ENCODE results near the gene RETREG2. TPM values are rescaled to one million over a fixed set of nuclear protein-coding genes. Genes with fewer than 3 reads are reported as not detected.

RETREG2 gene
- total RNA-seq, 1 experiment from 2014 or later: 46.7 TPM

DNA sequence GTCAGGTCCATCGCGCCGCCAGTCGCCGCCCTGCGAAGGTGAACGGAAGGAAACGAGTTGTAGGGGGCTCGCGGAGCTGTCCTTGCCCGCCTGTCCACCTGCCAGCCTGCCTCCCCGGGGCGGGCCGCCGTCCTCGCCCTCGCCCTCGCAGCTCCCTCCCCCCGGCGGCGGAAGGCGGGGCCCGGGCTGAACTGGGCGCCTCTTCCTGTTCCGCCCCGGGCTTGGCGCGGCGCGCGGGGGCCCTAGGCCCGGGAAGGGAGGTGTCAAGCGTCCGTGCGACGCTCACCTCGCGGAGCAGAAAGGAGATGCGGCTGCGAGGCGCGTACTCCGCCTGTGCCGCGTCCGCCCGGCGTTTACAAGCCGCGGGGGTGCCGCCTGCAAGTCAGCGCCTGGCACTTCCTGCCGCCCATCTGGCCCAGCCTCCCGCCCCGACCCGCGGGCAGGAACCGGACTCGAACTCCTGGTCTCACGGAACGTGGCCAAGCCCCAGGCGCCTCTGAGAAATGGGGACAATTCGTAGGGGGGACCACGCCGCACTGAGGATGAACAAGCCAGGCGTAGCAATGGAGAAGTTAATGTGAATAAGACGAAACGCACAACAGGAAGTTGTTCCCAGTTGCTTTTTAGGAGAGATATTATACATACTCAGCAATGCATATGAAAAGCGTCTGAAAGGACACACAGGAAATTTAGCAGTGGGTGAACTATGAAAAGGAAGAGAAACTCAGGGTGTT lies 1.1 kb upstream of the RETREG2 start, which contains the start of gene CNPPD1:
CNPPD1 (minus strand) TSS at position 108 of the 734 bp plus-strand sequence; CDS start at position 11, 97 bp downstream.
- Histone ChIP-seq H3K23me2 (ENCODE audit: insufficient read length, low read depth, low read length, poor library complexity, severe bottlenecking) (peaks cover 20% of the 10 kb centered on the region), H3K27ac (ENCODE audit: insufficient read length, low read depth, low read length) (peak within 1 kb of the TSS; percentile 78), H3K56ac (ENCODE audit: insufficient read length, low read depth, low read length) (no peak within 1 kb of the TSS), H3T11ph (ENCODE audit: low read length) (no peak within 1 kb of the TSS), H3K14ac (ENCODE audit: insufficient read depth, low read length) (no peak within 1 kb of the TSS), H3K9me3 (ENCODE audit: control insufficient read depth, low read depth, low read length) (no peaks in the 10 kb centered on the region), H2BK20ac (ENCODE audit: low read depth, low read length, poor library complexity, severe bottlenecking) (no peak within 1 kb of the TSS), H3K27me3 (ENCODE audit: insufficient read depth, low read length) (no peaks in the 10 kb centered on the region), H4K91ac (ENCODE audit: insufficient read length, low read depth, low read length) (no peak within 1 kb of the TSS), H4K5ac (ENCODE audit: insufficient read length, low read depth, low read length) (no peak within 1 kb of the TSS), H2BK15ac (ENCODE audit: low read depth, low read length) (no peak within 1 kb of the TSS), H2BK5ac (ENCODE audit: insufficient read length, low read length) (no peak within 1 kb of the TSS), H2AFZ (ENCODE audit: low read length) (no peak within 1 kb of the TSS), H4K20me1 (ENCODE audit: control insufficient read depth, insufficient read depth, insufficient read length) (no peaks in the 10 kb centered on the region), H3K18ac (ENCODE audit: insufficient read length, low read depth, low read length) (no peak within 1 kb of the TSS), H3K4me1 (ENCODE audit: insufficient read depth, low read length) (0 out of 2 replicates have a peak, but pooled peaks cover 3% of the 10 kb centered on the region), H3K79me2 (ENCODE audit: insufficient read depth, low read length) (no peaks in the 10 kb centered on the region), H3K9ac (ENCODE audit: extremely low read depth, insufficient read length, low read length) (peak within 1 kb of the TSS; percentile 48), H2AK5ac (ENCODE audit: insufficient read length, low read length) (no peak within 1 kb of the TSS), H4K8ac (replicated peaks; ENCODE audit: insufficient read length, low read depth, low read length) (no peak within 1 kb of the TSS), H3K79me1 (ENCODE audit: insufficient read depth, low read depth, low read length, poor library complexity, severe bottlenecking) (peaks cover 3% of the 10 kb centered on the region), H3K4ac (ENCODE audit: low read depth, low read length) (no peak within 1 kb of the TSS), H3K23ac (ENCODE audit: insufficient read length, low read depth, low read length) (no peak within 1 kb of the TSS), H2BK120ac (ENCODE audit: low read depth, low read length, poor library complexity, severe bottlenecking) (no peak within 1 kb of the TSS), H3K4me2 (ENCODE audit: insufficient read depth, insufficient read length, low read length) (peak within 1 kb of the TSS; percentile 99), H2BK12ac (ENCODE audit: insufficient read length, low read depth, low read length) (no peak within 1 kb of the TSS)
- Mint-ChIP-seq H3K9me3 (no peaks in the 10 kb centered on the region; a peak in 1 of 5 replicates), H3K27ac (peak within 1 kb of the TSS; percentile 97 to 98 (median 97)), H3K4me1 (peaks cover 13 to 22% of the 10 kb centered on the region in 2 experiments), H3K4me3 (peak within 1 kb of the TSS; percentile 90 to 93), H3K36me3 (ENCODE audit: insufficient read depth in 1 of 3, low read depth in 3 of 3) (peaks cover 20 to 49% (median 41%) of the 10 kb centered on the region in 3 experiments), H3K27me3 (ENCODE audit: low read depth) (no peaks in the 10 kb centered on the region; the same call in 1 of the 2 replicates)
- TF ChIP-seq, protein P1, sequence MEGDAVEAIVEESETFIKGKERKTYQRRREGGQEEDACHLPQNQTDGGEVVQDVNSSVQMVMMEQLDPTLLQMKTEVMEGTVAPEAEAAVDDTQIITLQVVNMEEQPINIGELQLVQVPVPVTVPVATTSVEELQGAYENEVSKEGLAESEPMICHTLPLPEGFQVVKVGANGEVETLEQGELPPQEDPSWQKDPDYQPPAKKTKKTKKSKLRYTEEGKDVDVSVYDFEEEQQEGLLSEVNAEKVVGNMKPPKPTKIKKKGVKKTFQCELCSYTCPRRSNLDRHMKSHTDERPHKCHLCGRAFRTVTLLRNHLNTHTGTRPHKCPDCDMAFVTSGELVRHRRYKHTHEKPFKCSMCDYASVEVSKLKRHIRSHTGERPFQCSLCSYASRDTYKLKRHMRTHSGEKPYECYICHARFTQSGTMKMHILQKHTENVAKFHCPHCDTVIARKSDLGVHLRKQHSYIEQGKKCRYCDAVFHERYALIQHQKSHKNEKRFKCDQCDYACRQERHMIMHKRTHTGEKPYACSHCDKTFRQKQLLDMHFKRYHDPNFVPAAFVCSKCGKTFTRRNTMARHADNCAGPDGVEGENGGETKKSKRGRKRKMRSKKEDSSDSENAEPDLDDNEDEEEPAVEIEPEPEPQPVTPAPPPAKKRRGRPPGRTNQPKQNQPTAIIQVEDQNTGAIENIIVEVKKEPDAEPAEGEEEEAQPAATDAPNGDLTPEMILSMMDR (conservative IDR thresholded peaks at IDR 0.05): no peak; the same call in 1 of the 3 replicates
- WGBS (ENCODE audit: extremely low coverage, insufficient read length, low lambda C conversion rate): no CpG with 5 or more reads among the region's 69 CpGs
- DNase-seq: peak; percentile 86
